OCI-LY1 (cell line): ENCODE data around the gene SAMD1.

Experiments
- H2AFZ ChIP-seq: fragments of 200-600 bp; sonication (generic), shearing (Covaris generic); 2 replicates; pipeline ENCODE4 v1.6.0; 2014; ENCODE audit warnings: antibody characterized with exemption, mild to moderate bottlenecking, low read length
- H3F3A ChIP-seq: fragments of 200-600 bp; sonication (generic), shearing (Covaris generic); 2 replicates; pipeline ENCODE4 v1.6.0; 2014; ENCODE audit warnings: mild to moderate bottlenecking, antibody characterized with exemption, low read length, moderate library complexity; ENCODE audit not compliant: insufficient read depth
- H3K27ac ChIP-seq: fragments of 200-600 bp; sonication (generic); 2 replicates; pipeline ENCODE4 v1.5.1; 2014; ENCODE audit warnings: low read length, mixed run types, mild to moderate bottlenecking, low read depth; ENCODE audit not compliant: poor library complexity, severe bottlenecking
- H3K27me3 ChIP-seq: fragments of 200-600 bp; sonication (generic); 2 replicates; pipeline ENCODE4 v1.6.0; 2014; ENCODE audit warnings: antibody characterized with exemption, mild to moderate bottlenecking, low read length, moderate library complexity; ENCODE audit not compliant: insufficient read depth
- H3K36me3 ChIP-seq: fragments of 200-600 bp; sonication (generic); 2 replicates; pipeline ENCODE4 v1.6.1; 2014; ENCODE audit warnings: mild to moderate bottlenecking, antibody characterized with exemption, low read length, moderate library complexity, mixed read lengths; ENCODE audit not compliant: insufficient read depth
- H3K4me1 ChIP-seq: fragments of 200-600 bp; sonication (generic); 2 replicates; pipeline ENCODE4 v1.5.1; 2014; ENCODE audit warnings: mild to moderate bottlenecking, low read length, moderate library complexity; ENCODE audit not compliant: insufficient read depth, severe bottlenecking
- H3K4me2 ChIP-seq: fragments of 200-600 bp; sonication (generic), shearing (Covaris generic); 2 replicates; pipeline ENCODE4 v1.6.1; 2014; ENCODE audit warnings: low read length
- H3K4me3 ChIP-seq: fragments of 200-600 bp; sonication (generic); 2 replicates; pipeline ENCODE4 v1.5.1; 2014; ENCODE audit warnings: low read length, low read depth, mild to moderate bottlenecking, mixed read lengths; ENCODE audit not compliant: poor library complexity, severe bottlenecking
- H3K79me2 ChIP-seq: fragments of 200-600 bp; shearing (Covaris generic); 2 replicates; pipeline ENCODE4 v1.6.1; 2016; ENCODE audit warnings: mixed run types, low read length, mixed read lengths; ENCODE audit not compliant: insufficient read depth
- H3K9ac ChIP-seq: fragments of 200-600 bp; sonication (generic), shearing (Covaris generic); 2 replicates; pipeline ENCODE4 v1.6.1; 2014; ENCODE audit warnings: mild to moderate bottlenecking, low read length, mixed read lengths
- H3K9me2 ChIP-seq: fragments of 200-600 bp; sonication (generic), shearing (Covaris generic); 2 replicates; pipeline ENCODE4 v1.6.1; 2014; ENCODE audit warnings: low read depth, mild to moderate bottlenecking, low read length, mixed read lengths
- H3K9me3 ChIP-seq: fragments of 200-600 bp; shearing (Covaris generic); 2 replicates; pipeline ENCODE4 v1.6.1; 2014; ENCODE audit warnings: low read length, mixed read lengths
- H4K20me1 ChIP-seq: fragments of 200-600 bp; sonication (generic), shearing (Covaris generic); 2 replicates; pipeline ENCODE4 v1.6.0; 2016; ENCODE audit warnings: mild to moderate bottlenecking, low read length; ENCODE audit not compliant: insufficient read depth
- EZH2 ChIP-seq: fragments of 200-600 bp; sonication (generic), shearing (Covaris generic); IDR thresholded peaks from 2 replicates; pipeline ENCODE4 v1.8.0; 2017; ENCODE audit warnings: borderline replicate concordance, mixed run types, mild to moderate bottlenecking, antibody characterized with exemption, low read length, moderate library complexity, mixed read lengths
- TF ChIP-seq, protein P1 (sequence below): fragments of 200-600 bp; sonication (generic), shearing (Covaris generic); IDR thresholded peaks from 2 replicates; pipeline ENCODE4 v1.5.1; 2017; ENCODE audit warnings: mild to moderate bottlenecking, antibody characterized with exemption, low read length, moderate library complexity, mixed read lengths

The SAMD1 gene

DNA sequence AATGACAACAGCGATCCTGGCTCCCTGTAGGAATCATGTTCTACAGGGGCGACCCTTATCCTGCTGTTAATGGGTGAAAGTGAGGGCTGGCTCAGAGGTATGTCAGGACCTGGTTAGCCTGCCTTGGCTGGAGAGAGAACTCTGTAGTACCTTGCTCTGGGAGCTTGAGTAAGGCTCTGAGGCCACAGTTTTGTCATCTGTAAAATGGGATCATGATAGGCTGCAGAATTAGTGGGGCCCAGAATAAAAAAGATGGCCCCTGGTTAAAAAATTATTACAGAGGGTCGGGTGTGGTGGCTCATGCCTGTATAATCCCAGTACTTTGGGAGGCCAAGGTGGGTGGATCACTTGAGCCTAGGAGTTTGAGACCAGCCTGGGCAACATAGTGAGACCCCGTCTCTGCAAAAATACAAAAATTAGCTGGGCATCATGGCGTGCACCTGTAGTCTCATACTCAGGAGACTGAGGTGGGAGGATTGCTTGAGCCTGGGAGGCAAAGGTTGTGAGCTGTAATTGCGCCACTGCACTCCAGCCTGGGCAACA is 10.5 kb upstream of the SAMD1 start:
- H3K9me3 ChIP-seq: no peaks in the 10 kb centered on the region
- H3K9ac ChIP-seq: no peak overlapping the region
- H3K27ac ChIP-seq: no peak overlapping the region
- no peaks in the 10 kb centered on the region for H3K4me1 ChIP-seq
- H2AFZ ChIP-seq: no peak overlapping the region
- H3K36me3 ChIP-seq: peaks cover 57% of the 10 kb centered on the region
- no peaks in the 10 kb centered on the region for H4K20me1 ChIP-seq
- no peaks in the 10 kb centered on the region for H3K9me2 ChIP-seq
- no peak for TF ChIP-seq EZH2
- TF ChIP-seq, protein P1, sequence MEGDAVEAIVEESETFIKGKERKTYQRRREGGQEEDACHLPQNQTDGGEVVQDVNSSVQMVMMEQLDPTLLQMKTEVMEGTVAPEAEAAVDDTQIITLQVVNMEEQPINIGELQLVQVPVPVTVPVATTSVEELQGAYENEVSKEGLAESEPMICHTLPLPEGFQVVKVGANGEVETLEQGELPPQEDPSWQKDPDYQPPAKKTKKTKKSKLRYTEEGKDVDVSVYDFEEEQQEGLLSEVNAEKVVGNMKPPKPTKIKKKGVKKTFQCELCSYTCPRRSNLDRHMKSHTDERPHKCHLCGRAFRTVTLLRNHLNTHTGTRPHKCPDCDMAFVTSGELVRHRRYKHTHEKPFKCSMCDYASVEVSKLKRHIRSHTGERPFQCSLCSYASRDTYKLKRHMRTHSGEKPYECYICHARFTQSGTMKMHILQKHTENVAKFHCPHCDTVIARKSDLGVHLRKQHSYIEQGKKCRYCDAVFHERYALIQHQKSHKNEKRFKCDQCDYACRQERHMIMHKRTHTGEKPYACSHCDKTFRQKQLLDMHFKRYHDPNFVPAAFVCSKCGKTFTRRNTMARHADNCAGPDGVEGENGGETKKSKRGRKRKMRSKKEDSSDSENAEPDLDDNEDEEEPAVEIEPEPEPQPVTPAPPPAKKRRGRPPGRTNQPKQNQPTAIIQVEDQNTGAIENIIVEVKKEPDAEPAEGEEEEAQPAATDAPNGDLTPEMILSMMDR: no peak
- H3K4me2 ChIP-seq: no peak overlapping the region
- no peaks in the 10 kb centered on the region for H3F3A ChIP-seq
- no peaks in the 10 kb centered on the region for H3K27me3 ChIP-seq
- H3K4me3 ChIP-seq: no peak overlapping the region
- H3K79me2 ChIP-seq: no peaks in the 10 kb centered on the region

DNA sequence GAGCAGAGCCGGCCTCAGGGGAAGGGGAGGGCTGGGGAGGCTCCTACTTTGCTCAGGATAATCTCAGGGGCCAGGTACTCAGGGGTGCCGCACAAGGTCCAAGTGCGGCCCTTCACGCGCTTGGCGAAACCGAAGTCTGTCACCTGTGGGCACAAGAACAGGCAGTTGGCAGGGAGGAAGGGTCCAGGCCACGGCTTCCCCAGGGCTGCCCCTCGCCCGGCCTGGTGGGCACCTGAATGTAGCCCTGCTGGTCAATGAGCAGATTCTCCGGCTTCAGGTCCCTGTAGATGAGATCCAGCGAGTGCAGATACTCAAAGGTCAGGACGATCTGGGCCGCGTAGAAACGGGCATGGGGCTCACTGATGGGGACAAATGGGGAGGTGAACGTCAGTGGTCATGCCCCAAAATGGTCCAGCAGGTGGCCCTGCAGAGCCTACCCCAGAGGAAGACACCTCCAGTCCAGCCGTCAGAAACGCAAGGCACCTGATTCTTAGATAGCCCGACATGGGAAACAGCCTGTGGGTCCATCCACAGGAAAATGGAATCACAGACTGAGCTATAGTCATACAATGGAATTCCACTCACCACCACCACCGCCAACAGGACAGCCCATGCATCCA is 7.1 kb upstream of the SAMD1 start:
- no peaks in the 10 kb centered on the region for H3K79me2 ChIP-seq
- H3K27me3 ChIP-seq: no peaks in the 10 kb centered on the region
- peaks cover 44% of the 10 kb centered on the region for H3K36me3 ChIP-seq
- H3K4me3 ChIP-seq: no peak overlapping the region
- H2AFZ ChIP-seq: no peak overlapping the region
- TF ChIP-seq, protein P1: no peak
- TF ChIP-seq EZH2: no peak
- H3K9me3 ChIP-seq: peaks cover 7% of the 10 kb centered on the region
- H4K20me1 ChIP-seq: no peaks in the 10 kb centered on the region
- H3F3A ChIP-seq: no peaks in the 10 kb centered on the region
- no peak overlapping the region for H3K9ac ChIP-seq
- no peaks in the 10 kb centered on the region for H3K4me1 ChIP-seq
- H3K27ac ChIP-seq: no peak overlapping the region
- H3K4me2 ChIP-seq: no peak overlapping the region
- H3K9me2 ChIP-seq: no peaks in the 10 kb centered on the region

DNA sequence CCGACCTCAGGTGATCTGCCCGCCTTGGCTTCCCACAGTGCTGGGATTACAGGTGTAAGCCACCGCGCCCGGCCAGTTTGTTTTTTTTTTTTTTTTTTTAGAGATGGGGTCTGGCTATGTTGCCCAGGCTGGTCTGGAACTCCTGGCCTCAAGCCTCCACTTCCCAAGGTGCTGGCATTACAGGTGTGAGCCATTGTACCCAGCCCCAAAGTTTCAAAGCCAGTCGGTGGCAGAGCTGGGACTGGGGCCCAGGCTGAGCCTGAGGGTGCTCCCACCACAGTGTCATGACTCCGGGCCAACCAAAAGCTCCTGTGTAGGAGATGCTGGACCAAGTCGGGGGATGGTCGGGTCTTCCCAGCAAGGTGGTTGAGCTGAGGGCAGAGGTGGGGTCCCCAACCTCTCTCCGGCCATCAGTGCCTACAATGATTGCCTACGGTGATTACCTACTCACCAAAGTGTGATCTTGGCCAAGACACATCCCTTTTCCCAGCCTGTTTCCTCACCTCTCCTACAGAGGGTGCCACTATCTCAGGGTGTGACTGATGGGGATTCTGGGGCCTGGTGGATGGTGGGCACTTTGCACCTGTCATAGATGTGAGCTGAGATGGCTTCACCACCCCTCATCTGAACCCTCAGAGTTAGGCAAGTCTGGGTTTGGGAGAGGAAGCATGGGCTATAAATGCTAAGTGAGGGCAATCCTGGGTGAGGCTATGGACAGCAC is 5.9 kb upstream of the SAMD1 start:
- no peak for TF ChIP-seq EZH2
- TF ChIP-seq, protein P1: no peak
- no peak overlapping the region for H2AFZ ChIP-seq
- no peaks in the 10 kb centered on the region for H3K9me2 ChIP-seq
- peaks cover 7% of the 10 kb centered on the region for H3K9me3 ChIP-seq
- no peaks in the 10 kb centered on the region for H3K79me2 ChIP-seq
- peaks cover 9% of the 10 kb centered on the region for H3K4me1 ChIP-seq
- H3K4me3 ChIP-seq: no peak overlapping the region
- H3K27me3 ChIP-seq: no peaks in the 10 kb centered on the region
- no peaks in the 10 kb centered on the region for H3F3A ChIP-seq
- H3K9ac ChIP-seq: no peak overlapping the region
- H3K4me2 ChIP-seq: no peak overlapping the region
- peaks cover 35% of the 10 kb centered on the region for H3K36me3 ChIP-seq
- H4K20me1 ChIP-seq: no peaks in the 10 kb centered on the region
- no peak overlapping the region for H3K27ac ChIP-seq
